GM10266 (cell line): ENCODE results near the gene DDHD1.

Source experiments
- DNase-seq: peaks from one replicate; pipeline ENCODE4 v3.0.0; 2012; ENCODE audit errors: extremely low spot score
- CTCF ChIP-seq: IDR thresholded peaks from 2 replicates; pipeline ENCODE4 v1.5.1; 2012; ENCODE audit warnings: mild to moderate bottlenecking, low read depth; ENCODE audit not compliant: control insufficient read depth, insufficient read depth; ENCODE audit errors: missing control alignments

The DDHD1 gene

GRCh38 chr14:53017837-53018236 lies 135.3 kb downstream of the DDHD1 start:
- DNase-seq, result no peak
- no peak for TF ChIP-seq CTCF

- TF ChIP-seq CTCF, result no peak
- DNase-seq, result no peak
These were observed 136.2 kb downstream of the DDHD1 start for GRCh38 chr14:53016919-53017318.

- TF ChIP-seq CTCF, result no peak
- DNase-seq, result no peak
These were observed 136.6 kb downstream of the DDHD1 start for GRCh38 chr14:53016491-53016890.

GRCh38 chr14:53011053-53011462 lies 142.1 kb downstream of the DDHD1 start:
- no peak for TF ChIP-seq CTCF
- no peak for DNase-seq

- DNase-seq, result no peak
- TF ChIP-seq CTCF, result no peak
These were observed 142.7 kb downstream of the DDHD1 start for GRCh38 chr14:53010193-53011040.

- DNase-seq, result no peak
- TF ChIP-seq CTCF, result no peak
These were observed 146.1 kb downstream of the DDHD1 start for GRCh38 chr14:53006931-53007562.

GRCh38 chr14:53004976-53005375 lies 148.1 kb downstream of the DDHD1 start:
- DNase-seq, result no peak
- TF ChIP-seq CTCF, result no peak
